Measurements from ENCODE around the gene KLLN.

DNA sequence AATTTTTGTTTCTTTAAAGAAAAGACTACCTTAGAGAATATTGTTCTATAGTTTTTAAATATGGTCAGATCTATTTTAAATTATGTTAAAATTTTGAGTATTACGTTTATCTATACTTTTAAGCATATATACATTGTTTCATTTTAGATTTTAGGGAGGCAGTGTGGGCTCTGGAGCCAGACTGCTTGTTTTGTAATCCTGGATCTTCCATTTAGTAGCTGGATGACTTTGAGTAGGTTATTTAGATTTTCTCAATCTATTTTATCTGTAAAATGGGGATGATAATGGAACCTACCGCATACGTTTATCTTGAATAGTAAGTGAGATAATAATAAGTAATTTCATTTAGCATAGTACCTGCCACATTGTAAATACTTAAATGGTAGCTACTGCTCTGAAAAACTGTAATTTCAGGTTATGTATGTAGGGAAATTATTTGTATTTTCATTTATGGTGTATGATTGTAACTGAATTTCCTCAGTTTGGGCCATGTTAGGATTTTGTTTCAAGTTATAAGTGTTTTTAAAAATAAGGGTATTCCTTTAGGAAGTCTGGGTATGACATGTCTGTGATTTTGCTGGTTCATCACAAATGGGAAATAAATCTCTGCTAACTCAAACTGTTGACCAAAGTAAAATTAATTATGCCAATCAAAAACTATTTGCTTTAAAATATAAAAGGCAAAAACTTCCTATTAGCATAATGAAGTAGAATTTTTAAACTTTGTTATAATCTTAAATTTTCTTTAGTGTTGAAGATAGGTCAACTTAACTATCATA, 6.6 kb upstream of the KLLN start:
- TF ChIP-seq, protein P1, sequence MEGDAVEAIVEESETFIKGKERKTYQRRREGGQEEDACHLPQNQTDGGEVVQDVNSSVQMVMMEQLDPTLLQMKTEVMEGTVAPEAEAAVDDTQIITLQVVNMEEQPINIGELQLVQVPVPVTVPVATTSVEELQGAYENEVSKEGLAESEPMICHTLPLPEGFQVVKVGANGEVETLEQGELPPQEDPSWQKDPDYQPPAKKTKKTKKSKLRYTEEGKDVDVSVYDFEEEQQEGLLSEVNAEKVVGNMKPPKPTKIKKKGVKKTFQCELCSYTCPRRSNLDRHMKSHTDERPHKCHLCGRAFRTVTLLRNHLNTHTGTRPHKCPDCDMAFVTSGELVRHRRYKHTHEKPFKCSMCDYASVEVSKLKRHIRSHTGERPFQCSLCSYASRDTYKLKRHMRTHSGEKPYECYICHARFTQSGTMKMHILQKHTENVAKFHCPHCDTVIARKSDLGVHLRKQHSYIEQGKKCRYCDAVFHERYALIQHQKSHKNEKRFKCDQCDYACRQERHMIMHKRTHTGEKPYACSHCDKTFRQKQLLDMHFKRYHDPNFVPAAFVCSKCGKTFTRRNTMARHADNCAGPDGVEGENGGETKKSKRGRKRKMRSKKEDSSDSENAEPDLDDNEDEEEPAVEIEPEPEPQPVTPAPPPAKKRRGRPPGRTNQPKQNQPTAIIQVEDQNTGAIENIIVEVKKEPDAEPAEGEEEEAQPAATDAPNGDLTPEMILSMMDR (IDR thresholded peaks at IDR 0.05; ENCODE audit: low read length), result no peak
- TF ChIP-seq EZH2 (optimal IDR thresholded peaks at IDR 0.05; ENCODE audit: low read depth, low read length) (no peak), EZH2phosphoT487 (IDR thresholded peaks at IDR 0.05; ENCODE audit: low read length) (no peak)
